Aorta (tissue), 5 donors: ENCODE measurements around the gene SHTN1. TPM values are rescaled to one million over a fixed set of nuclear protein-coding genes. Genes with fewer than 3 reads are reported as not detected.

Experiments used
- ATAC-seq: fragments of 200-7000 bp; cut with Tn5 transposase; one replicate; pipeline ENCODE4 v1.9.1; 2022; ENCODE audit warnings: moderate library complexity; ENCODE audit not compliant: low FRiP score
- DNase-seq, 2 donors: peaks; one replicate each; pipeline ENCODE4 v3.0.0-alpha.2; 2020
- H3K27ac ChIP-seq, 2 donors: one replicate each; pipeline ENCODE4 v1.5.1; 2013; ENCODE audit warnings: low read length in 2 of 2, mild to moderate bottlenecking in 2 of 2, moderate library complexity in 2 of 2, control low read depth in 1 of 2, inconsistent platforms in 1 of 2, low read depth in 1 of 2
- H3K27me3 ChIP-seq, 2 donors: one replicate each; pipeline ENCODE4 v1.6.1; 2013; ENCODE audit warnings: control low read depth in 1 of 2, low read length in 1 of 2, mild to moderate bottlenecking in 1 of 2, moderate library complexity in 1 of 2; ENCODE audit not compliant: insufficient read depth in 2 of 2, control insufficient read depth in 1 of 2
- H3K36me3 ChIP-seq, 2 donors: one replicate each; pipeline ENCODE4 v1.6.1; 2013; ENCODE audit warnings: control low read depth in 1 of 2, low read length in 1 of 2, mild to moderate bottlenecking in 1 of 2; ENCODE audit not compliant: insufficient read depth in 2 of 2, control insufficient read depth in 1 of 2
- H3K4me1 ChIP-seq, 2 donors: one replicate each; pipeline ENCODE4 v1.6.1; 2013; ENCODE audit warnings: low read length in 2 of 2, control low read depth in 1 of 2, mild to moderate bottlenecking in 1 of 2, moderate library complexity in 1 of 2; ENCODE audit not compliant: insufficient read depth in 2 of 2, control insufficient read depth in 1 of 2
- H3K4me3 ChIP-seq, 2 donors: one replicate each; pipeline ENCODE4 v1.5.1; 2013; ENCODE audit warnings: low read length in 2 of 2, control low read depth in 1 of 2, mild to moderate bottlenecking in 1 of 2
- H3K9me3 ChIP-seq: one replicate; pipeline ENCODE4 v1.6.1; 2013; ENCODE audit warnings: mild to moderate bottlenecking, low read length; ENCODE audit not compliant: control insufficient read depth
- WGBS, 2 donors: extraction: QIAGEN DNeasy Blood & Tissue Kit; methylation state at CpG; one replicate each; pipeline ENCODE4 v1.1.7; 2013; 5-methylcytosine and 5-hydroxymethylcytosine counted together
- intact Hi-C, 2 donors: fragments of 100-400 bp; cut with DNase I; formaldehyde crosslinking; loops; one replicate each; pipeline versions ENCODE4 v1.14.2 to v1.15.0; 2022
- polyA plus RNA-seq, 2 donors: library from polyadenylated mRNA; stranded (reverse); fragments of 200-250 nt; gene quantifications; one replicate each; pipeline ENCODE4 v1.2.3, GENCODE V29; 2013
- total RNA-seq, 2 donors: library from RNA; stranded (reverse); fragmentation: NEBNext Ultra II Directional; extraction: Animal tissue kit (Norgen Biotek cat#: 25700); gene quantifications; one replicate each; pipeline ENCODE4 v1.2.1, GENCODE V29; 2021
- donor health status: healthy with polysubstance abuse.
- donor health status: Bipolar disorder and iron deficiency.
- donor health status: DM: no; HTN: no; CAD: no.
- donor health status: DM: no; HTN: no; CAD: no.
- donor health status: DM: yes; HTN: yes; CAD: no.

Gene SHTN1
- total and polyA plus RNA-seq, 4 donors = 4.9 to 26.1 (median 16.0) TPM

- H3K36me3 ChIP-seq = no peaks in the 10 kb centered on the region
- no peaks in the 10 kb centered on the region for H3K27me3 ChIP-seq
- H3K9me3 ChIP-seq = no peaks in the 10 kb centered on the region
- intact Hi-C loops = no loop called here
- DNase-seq (no peak), ATAC-seq (no peak)
- no peaks in the 10 kb centered on the region for H3K4me1 ChIP-seq
- no peak overlapping the region for H3K4me3 ChIP-seq
- 52 to 57% methylated on average over 2 of the region's 2 CpGs for WGBS, 2 donors
- no peak overlapping the region for H3K27ac ChIP-seq
Measured at GRCh38 chr10:116866066-116866465, 138.9 kb downstream of the SHTN1 start.

- intact Hi-C loops = no loop called here
- Histone ChIP-seq H3K27ac (no peak overlapping the region), H3K9me3 (peaks cover 2% of the 10 kb centered on the region), H3K36me3 (no peaks in the 10 kb centered on the region), H3K4me1 (no peaks in the 10 kb centered on the region), H3K27me3 (no peaks in the 10 kb centered on the region), H3K4me3 (no peak overlapping the region)
- 82 to 87% methylated on average over 4 of the region's 4 CpGs for WGBS, 2 donors
- DNase-seq = no peak
- ATAC-seq = no peak
Measured at GRCh38 chr10:116864436-116864835, 140.6 kb downstream of the SHTN1 start.

DNA sequence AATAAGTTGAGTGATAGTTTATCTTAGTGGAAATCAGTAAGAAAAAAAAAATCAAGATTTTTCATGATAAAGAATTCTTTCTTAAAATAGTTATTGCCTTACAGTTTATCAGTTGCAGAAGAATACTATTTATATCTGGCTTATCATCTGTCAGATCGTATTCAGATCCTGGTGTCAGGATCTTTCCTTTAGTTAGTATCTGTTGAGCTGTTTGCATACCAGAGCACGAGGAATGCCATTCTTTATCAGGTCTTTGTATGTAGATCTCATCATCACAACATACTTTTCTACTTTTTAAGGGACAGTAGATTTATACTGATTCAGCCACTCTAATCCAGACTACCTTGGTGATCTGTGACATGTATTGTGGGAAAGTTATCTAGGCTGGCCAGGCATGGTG lies 143.2 kb downstream of the SHTN1 start:
- WGBS, 2 donors = 47 to 57% methylated on average over 2 of the region's 2 CpGs
- intact Hi-C loops = no loop called here
- Histone ChIP-seq H3K27ac (no peak overlapping the region), H3K4me1 (no peaks in the 10 kb centered on the region), H3K27me3 (no peaks in the 10 kb centered on the region), H3K4me3 (no peak overlapping the region), H3K36me3 (no peaks in the 10 kb centered on the region), H3K9me3 (peaks cover 2% of the 10 kb centered on the region)
- ATAC-seq (no peak), DNase-seq (no peak)

DNA sequence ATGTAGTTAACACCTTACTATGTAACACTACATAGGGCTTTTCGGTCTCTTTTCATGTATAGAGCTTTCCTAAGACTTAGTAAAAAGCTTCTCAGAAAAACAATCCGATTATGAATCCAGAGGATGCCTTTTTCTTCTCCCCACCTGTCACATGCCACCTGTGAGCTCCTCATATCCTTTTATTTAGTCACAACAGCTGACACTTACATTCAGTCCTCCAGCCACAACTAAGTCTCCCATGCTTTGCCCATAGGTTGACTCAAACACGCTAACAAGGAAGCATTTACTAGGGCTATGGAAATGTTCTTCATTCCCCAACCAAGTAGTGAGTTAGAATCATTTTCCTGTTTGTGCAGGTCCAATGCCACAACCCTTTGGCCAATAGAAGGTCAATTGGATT lies 147.8 kb downstream of the SHTN1 start:
- no peaks in the 10 kb centered on the region for H3K27me3 ChIP-seq
- peaks cover 2% of the 10 kb centered on the region for H3K9me3 ChIP-seq
- H3K4me3 ChIP-seq = no peak overlapping the region
- intact Hi-C loops = no loop called here
- ATAC-seq = no peak
- no peaks in the 10 kb centered on the region for H3K36me3 ChIP-seq
- 94 to 99% methylated on average over 3 of the region's 3 CpGs for WGBS, 2 donors
- H3K4me1 ChIP-seq = no peaks in the 10 kb centered on the region
- no peak overlapping the region for H3K27ac ChIP-seq
- DNase-seq = no peak

GRCh38 chr10:116853701-116854100 lies 151.3 kb downstream of the SHTN1 start:
- no peaks in the 10 kb centered on the region for H3K27me3 ChIP-seq
- intact Hi-C loops = no loop called here
- no peaks in the 10 kb centered on the region for H3K9me3 ChIP-seq
- no peak overlapping the region for H3K27ac ChIP-seq
- ATAC-seq (no peak), DNase-seq (no peak)
- H3K4me1 ChIP-seq = no peaks in the 10 kb centered on the region
- 84 to 85% methylated on average over 4 of the region's 4 CpGs for WGBS, 2 donors
- no peaks in the 10 kb centered on the region for H3K36me3 ChIP-seq
- H3K4me3 ChIP-seq = no peak overlapping the region

DNA sequence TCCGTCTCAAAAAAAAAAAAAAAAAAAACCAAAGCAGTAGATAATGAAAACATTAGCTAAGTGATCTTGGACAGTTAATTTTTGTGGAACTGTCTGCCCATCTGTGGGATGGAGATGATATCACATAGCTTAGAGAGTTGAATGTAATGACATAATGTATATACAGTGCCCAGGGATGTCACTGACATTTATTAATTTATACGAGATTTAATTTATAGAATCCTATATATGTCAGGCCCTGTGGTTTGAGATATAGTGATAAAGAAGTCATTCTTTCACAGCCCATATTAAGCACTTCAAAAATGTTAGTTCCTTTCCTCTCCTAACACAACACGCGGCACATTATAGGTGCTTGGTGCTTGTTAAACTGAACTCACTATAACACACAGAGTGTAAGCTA lies 151.7 kb downstream of the SHTN1 start:
- ATAC-seq (no peak), DNase-seq (no peak)
- 81 to 94% methylated on average over 3 to 4 of the region's 4 CpGs for WGBS, 2 donors
- Histone ChIP-seq H3K4me1 (no peaks in the 10 kb centered on the region), H3K4me3 (no peak overlapping the region), H3K9me3 (no peaks in the 10 kb centered on the region), H3K27ac (no peak overlapping the region), H3K27me3 (no peaks in the 10 kb centered on the region), H3K36me3 (no peaks in the 10 kb centered on the region)
- intact Hi-C loops = no loop called here

GRCh38 chr10:116852246-116852645 lies 152.7 kb downstream of the SHTN1 start:
- Histone ChIP-seq H3K27ac (no peak overlapping the region), H3K4me3 (no peak overlapping the region), H3K36me3 (no peaks in the 10 kb centered on the region), H3K4me1 (no peaks in the 10 kb centered on the region), H3K27me3 (no peaks in the 10 kb centered on the region), H3K9me3 (no peaks in the 10 kb centered on the region)
- DNase-seq (no peak), ATAC-seq (no peak)
- intact Hi-C loops = no loop called here
- 86 to 87% methylated on average over 1 of the region's 1 CpG for WGBS, 2 donors

DNA sequence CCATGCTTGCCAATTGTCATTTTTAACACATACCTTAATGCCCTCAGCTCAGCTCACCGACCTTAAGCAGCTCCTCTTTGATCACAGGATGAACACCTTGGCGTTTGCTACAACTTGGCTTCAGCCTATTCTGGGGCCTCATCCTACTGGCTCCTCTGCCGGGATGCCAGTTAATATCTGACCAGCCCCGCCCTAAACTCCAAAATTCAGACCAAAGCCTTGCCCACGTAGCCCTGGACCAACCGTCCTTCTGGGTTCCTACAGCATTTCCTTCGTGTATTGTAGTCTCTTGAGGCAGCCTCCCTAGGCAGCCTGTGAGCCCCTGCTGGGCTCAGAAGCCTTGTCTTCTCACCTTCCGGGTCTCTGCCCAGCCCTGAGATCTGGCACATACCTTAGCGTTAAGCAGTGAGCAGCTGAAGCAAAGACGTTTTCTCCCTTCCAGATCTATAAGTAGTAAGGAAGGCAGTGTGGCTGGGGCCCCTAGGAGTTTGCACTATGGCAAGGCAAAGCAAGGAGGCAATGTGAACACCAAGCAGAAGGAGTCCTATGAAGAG lies 154.9 kb downstream of the SHTN1 start:
- Histone ChIP-seq H3K27ac (no peak overlapping the region), H3K9me3 (no peaks in the 10 kb centered on the region), H3K27me3 (no peaks in the 10 kb centered on the region), H3K36me3 (no peaks in the 10 kb centered on the region), H3K4me3 (peak overlapping the region in 1 of 2 donors; percentile 69), H3K4me1 (no peaks in the 10 kb centered on the region)
- ATAC-seq (peak; percentile 17), DNase-seq (no peak)
- intact Hi-C loops = no loop called here
- WGBS, 2 donors = 28 to 30% methylated on average over 10 of the region's 10 CpGs

DNA sequence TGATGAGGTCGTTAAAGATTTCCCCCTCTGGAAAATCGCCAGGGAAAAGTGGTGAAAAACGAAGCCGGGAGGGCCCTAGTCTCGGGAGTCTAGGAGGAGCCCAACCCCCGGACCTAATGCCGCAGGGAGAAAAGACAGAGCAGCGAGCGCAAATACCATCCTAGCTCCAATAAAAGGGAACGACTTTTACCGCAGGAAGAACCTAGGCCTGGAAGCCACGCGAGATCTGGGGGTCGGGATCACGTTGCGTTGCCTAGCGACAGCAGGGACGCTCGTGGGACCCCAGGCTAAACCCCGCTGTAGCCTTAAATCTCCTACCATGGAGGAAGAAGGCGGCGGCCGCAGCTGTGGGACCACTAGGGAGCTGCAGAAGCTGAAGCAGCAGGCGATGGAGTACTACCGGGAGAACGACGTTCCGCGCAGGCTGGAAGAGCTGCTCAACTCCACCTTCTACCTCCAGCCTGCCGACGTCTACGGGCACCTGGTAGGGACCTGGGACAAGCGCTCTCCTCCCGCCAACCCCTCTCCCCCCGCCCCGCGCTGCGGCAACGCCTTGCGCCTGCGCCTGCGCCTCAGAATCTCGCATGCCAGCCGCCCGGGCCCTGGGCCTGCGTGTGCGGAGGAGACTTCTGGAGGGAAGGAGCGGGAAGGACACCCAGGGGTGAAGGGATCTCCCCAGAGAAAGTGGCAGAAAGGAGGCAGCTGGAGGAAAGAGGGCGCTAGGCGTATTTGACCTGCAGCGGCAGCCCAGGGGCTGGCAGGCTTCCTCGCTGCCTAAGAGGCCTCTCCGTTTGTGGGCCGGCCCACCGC lies 155.5 kb downstream of the SHTN1 start, which contains the start of gene ENO4:
ENO4 (plus strand) TSS at position 252 of the 810 bp plus-strand sequence; CDS start at position 320, 68 bp downstream.
- intact Hi-C loops = loop anchor here in 1 of 2 donors (2.0 kb wide), 1 partner anchor 39 kb away; no protein-coding TSS in a partner anchor
- 1% methylated on average over 55 of the region's 55 CpGs for WGBS, 2 donors
- ATAC-seq (peak; percentile 83), DNase-seq (peak; percentile 79 to 89)
- Histone ChIP-seq H3K27me3 (no peaks in the 10 kb centered on the region), H3K36me3 (no peaks in the 10 kb centered on the region), H3K9me3 (no peaks in the 10 kb centered on the region), H3K4me3 (peak within 1 kb of the TSS; percentile 69), H3K27ac (no peak within 1 kb of the TSS), H3K4me1 (no peaks in the 10 kb centered on the region)
